Right ventricle myocardium superior (tissue), 1 donor: ENCODE measurements around the gene GLYATL2. TPM values are rescaled to one million over a fixed set of nuclear protein-coding genes. Genes with fewer than 3 reads are reported as not detected.

Experiments used
- ATAC-seq: fragments of 200-7000 bp; cut with Tn5 transposase; one replicate; pipeline ENCODE4 v1.9.1; 2020; ENCODE audit warnings: mild to moderate bottlenecking; ENCODE audit not compliant: poor library complexity
- DNase-seq: peaks from one replicate; pipeline ENCODE4 v3.0.0-alpha.2; 2020
- intact Hi-C: fragments of 100-400 bp; cut with DNase I; formaldehyde crosslinking; loops from one replicate; pipeline ENCODE4 v1.11.2; 2022
- long read RNA-seq: library from polyadenylated mRNA; unstranded; transcript quantifications from one replicate; pipeline ENCODE4 v2.0.0, GENCODE V29; 2021
- total RNA-seq: library from RNA; stranded (reverse); fragmentation: NEBNext Ultra II Directional; extraction: Animal tissue kit (Norgen Biotek cat#: 25700); gene quantifications from one replicate; pipeline ENCODE4 v1.2.1, GENCODE V29; 2021
- donor health status: DM: no; HTN: yes; CAD: no; lungs with severe emphysema.

Gene GLYATL2
- total RNA-seq, result not detected
- long read RNA-seq, result 0 reads

DNA sequence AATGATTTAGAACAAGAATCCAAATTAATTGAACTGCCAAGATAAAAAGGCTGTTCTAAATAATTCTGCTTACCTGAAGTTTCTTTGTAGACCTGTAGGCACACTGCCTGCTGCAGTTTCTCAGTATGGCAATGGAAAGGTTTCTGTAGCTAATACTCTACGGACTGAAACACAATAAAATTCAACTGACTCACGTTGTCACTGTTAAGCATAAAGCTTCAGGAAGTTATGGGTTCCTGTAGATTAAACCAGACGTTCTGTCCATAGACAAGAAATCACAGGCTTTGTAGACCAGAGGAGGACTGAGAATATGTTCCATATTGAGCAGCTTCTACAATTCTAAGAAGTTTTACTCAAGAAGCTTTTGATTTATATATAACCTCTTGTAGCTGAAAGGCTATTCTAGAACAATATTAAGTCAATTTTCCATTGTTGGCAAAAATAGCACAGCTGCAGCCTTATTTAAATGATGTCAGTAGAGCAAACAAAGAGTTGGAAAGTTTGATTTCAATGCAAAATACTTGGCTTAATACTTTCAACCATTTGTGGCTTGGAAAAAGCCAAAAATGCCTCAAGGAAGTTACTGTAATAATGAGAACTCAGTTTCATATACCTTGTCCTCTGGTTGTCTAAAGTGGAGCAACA lies at the start of gene GLYATL2:
GLYATL2 (minus strand) TSS at position 344 of the 645 bp plus-strand sequence. CDS start 5,092 bp downstream, outside the sequence.
- intact Hi-C loops, result no loop called here
- DNase-seq, result no peak
- ATAC-seq, result no peak

GRCh38 chr11:58893899-58894298 lies 49.4 kb upstream of the GLYATL2 start:
- no peak for ATAC-seq
- DNase-seq, result no peak
- intact Hi-C loops, result no loop called here

GRCh38 chr11:58888579-58888978 lies 44.1 kb upstream of the GLYATL2 start:
- ATAC-seq, result no peak
- DNase-seq, result no peak
- intact Hi-C loops, result no loop called here

DNA sequence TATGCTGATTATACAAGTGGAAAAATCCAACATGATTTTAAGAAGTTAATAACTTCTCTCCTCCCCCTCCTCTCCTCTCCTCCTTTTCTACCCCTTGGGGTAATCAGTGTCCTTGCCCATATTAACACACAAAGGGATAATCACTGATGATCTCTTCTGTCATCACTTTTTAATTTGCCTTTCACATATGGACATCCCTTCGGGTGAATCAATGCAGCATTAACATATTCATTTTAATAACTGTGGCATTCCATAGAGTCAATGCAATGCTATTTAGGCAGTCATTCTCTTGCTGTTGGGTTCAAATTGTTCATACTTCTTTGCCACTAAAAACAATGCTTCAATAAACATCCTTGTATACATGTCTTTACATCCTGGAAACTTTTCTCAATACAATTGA lies 42.9 kb upstream of the GLYATL2 start:
- DNase-seq (no peak), ATAC-seq (no peak)
- intact Hi-C loops, result no loop called here

DNA sequence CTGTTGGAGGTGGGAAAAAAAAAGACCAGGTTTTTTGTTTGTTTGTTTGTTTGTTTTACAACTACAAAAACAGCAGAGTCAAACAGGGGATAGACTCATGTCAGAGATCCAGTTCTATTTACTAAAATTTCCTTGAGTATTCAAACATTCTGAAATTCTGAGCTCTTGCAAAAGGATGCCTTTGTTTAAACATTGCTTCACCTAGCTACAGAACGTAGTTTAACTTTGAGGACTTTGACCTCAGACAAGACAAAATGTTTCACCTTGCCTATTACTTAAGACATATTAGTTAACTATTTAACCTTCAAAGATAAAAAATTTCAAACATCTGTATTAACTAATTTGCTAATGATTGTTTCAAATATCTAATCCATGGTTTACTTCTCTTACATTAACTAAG lies 36.1 kb upstream of the GLYATL2 start:
- DNase-seq (no peak), ATAC-seq (no peak)
- intact Hi-C loops, result no loop called here

DNA sequence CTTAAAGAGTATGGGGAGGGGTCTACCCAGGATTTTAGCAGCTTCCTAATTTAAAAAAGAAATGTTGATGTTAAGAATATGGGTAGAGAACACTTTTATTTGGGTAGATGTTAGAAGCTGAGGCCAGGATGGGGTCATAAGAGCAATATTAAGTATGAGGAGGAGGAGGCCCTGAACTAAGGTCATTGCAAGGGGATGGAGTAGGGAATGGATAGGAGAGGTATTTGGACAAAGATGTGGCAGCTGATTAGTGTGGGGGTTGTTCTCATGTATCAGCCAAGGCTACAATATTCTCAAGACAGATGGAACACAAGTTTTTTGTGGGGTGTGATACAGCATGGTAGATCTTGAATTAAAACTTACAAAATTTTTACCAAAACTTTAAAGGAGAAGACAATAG lies 35.7 kb upstream of the GLYATL2 start:
- intact Hi-C loops, result no loop called here
- ATAC-seq (no peak), DNase-seq (no peak)

- DNase-seq, result no peak
- intact Hi-C loops, result no loop called here
Observed at GRCh38 chr11:58867556-58867955, 23.1 kb upstream of the GLYATL2 start.

GRCh38 chr11:58866788-58867187 lies 22.3 kb upstream of the GLYATL2 start:
- no peak for DNase-seq
- intact Hi-C loops, result no loop called here
- no peak for ATAC-seq

More at GRCh38 chr11:58867556-58867955, 23.1 kb upstream of the GLYATL2 start:
- ATAC-seq, result no peak

- ATAC-seq, result no peak
- no peak for DNase-seq
- intact Hi-C loops, result no loop called here
Observed at GRCh38 chr11:58864335-58864734, 19.8 kb upstream of the GLYATL2 start.

- ATAC-seq, result no peak
- no peak for DNase-seq
- intact Hi-C loops, result no loop called here
Observed at GRCh38 chr11:58863697-58864096, 19.2 kb upstream of the GLYATL2 start.

GRCh38 chr11:58861533-58861932 lies 17.0 kb upstream of the GLYATL2 start:
- intact Hi-C loops, result no loop called here
- DNase-seq (no peak), ATAC-seq (no peak)

GRCh38 chr11:58856806-58857205 lies 12.3 kb upstream of the GLYATL2 start:
- DNase-seq (no peak), ATAC-seq (no peak)
- intact Hi-C loops, result no loop called here

- DNase-seq (no peak), ATAC-seq (no peak)
- intact Hi-C loops, result no loop called here
Observed at GRCh38 chr11:58845386-58845785, 882 bp upstream of the GLYATL2 start.

DNA sequence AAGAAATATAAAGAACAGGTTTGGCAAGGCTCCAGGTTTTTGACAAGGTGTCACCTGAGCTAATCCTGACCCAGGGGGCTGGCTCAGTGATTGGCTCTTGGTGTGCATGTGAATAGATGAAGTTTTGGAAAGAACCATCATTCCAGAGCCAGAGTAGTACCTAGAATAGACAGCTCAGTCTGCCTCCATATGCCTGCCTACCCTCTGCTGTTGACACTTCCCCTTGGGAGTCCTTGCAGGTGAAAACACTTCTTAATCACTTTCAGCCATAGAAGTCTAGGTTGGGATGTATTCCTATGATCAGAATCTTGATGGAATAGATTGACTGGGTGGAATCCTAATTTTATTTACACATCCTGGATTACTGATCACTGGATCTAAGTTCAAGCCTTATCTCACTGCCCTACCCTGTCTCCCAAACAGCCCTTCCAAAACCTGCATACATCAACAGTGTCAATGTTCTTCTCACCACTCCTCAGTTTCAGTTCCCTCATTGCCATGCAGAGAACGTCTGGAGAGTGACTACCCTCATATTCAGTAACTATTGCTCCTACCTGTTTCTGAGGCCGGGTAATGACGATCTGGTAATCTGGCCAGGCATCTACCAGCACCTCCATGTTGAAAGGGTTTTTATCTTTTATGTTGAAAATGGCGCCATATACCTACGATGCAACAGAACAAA lies 6.7 kb downstream of the GLYATL2 start:
- DNase-seq (no peak), ATAC-seq (no peak)
- intact Hi-C loops, result no loop called here

DNA sequence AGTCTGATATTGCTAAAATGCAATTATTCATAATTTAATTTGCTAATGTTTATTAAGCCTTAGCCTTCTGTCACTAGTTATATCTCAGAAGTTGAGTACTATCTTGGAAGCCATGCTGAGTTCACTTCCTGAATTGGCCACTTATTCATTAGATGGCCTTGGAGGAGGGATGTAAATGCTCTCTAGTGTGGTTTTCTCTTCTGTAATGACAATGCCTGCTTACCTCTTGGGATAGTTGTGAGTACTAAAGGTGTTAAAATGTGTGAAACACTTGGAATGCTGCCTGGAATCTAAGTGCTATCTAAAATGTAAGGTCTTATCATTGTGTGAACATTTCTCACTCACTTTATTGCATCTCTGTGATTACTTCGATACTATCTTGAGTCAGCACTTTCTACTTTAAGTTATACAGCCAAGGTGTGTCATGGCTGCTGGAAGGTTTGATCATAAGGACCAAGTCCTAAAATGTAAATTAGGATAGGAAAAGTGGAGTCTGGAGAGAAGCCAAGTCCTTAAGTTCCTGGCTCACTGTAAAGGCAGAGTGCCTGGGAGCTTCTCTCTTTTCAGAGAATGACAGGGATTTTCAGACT lies 12.4 kb downstream of the GLYATL2 start:
- intact Hi-C loops, result no loop called here
- no peak for DNase-seq
- no peak for ATAC-seq

- no peak for DNase-seq
- no peak for ATAC-seq
- intact Hi-C loops, result no loop called here
Observed at GRCh38 chr11:58830673-58831301, 13.7 kb downstream of the GLYATL2 start.

GRCh38 chr11:58829786-58830185 lies 14.7 kb downstream of the GLYATL2 start:
- intact Hi-C loops, result no loop called here
- no peak for DNase-seq
- ATAC-seq, result no peak

GRCh38 chr11:58813693-58814092 lies 30.8 kb downstream of the GLYATL2 start:
- intact Hi-C loops, result no loop called here
- ATAC-seq (no peak), DNase-seq (no peak)

- DNase-seq (no peak), ATAC-seq (no peak)
- intact Hi-C loops, result no loop called here
Observed at GRCh38 chr11:58811499-58811898, 33.0 kb downstream of the GLYATL2 start.

DNA sequence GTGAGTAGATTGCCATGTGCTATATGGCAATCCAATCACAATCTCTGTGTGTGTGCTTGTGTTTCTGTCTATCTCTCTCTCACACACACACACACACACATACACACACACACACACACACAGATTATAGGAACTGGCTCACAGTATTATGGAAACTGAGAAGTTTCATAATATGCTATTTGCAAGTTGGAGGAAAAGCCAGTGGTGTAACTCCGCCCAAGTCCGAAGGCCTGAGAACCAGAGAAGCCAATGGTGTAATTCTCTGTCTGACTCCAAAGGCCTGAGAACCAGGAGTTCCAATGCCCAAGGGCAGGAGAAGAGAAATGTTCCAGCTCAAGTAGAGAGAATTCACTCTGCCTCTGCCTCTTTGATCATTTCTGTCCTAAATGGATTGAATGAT lies 37.2 kb downstream of the GLYATL2 start:
- intact Hi-C loops, result no loop called here
- ATAC-seq (no peak), DNase-seq (no peak)
